Uterus (tissue), 4 donors: ENCODE results near the gene PTCD1. TPM values are rescaled to one million over a fixed set of nuclear protein-coding genes. Genes with fewer than 3 reads are reported as not detected.
"Not testable (repeated sequence)": the region's sequence is repeated elsewhere in the genome, so short reads cannot be mapped to it uniquely, and the experiment has no call there.

Experiments used
- DNase-seq, 2 donors: peaks; one replicate each; pipeline ENCODE4 v3.0.0-alpha.2; 2019 to 2020
- H3K27ac ChIP-seq, 2 donors: fragments of 200-600 bp; sonication (generic); 1 replicate in 1 of 2; 2 replicates in 1 of 2; pipeline ENCODE4 v1.5.1; 2016 to 2018
- H3K27me3 ChIP-seq, 2 donors: fragments of 200-600 bp; sonication (generic); one replicate each; pipeline ENCODE4 v1.5.1; 2018 to 2019; ENCODE audit warnings: control low read depth in 1 of 2
- H3K36me3 ChIP-seq, 2 donors: fragments of 200-600 bp; sonication (generic); one replicate each; pipeline ENCODE4 v1.5.1; 2019; ENCODE audit warnings: control low read depth in 1 of 2
- H3K4me1 ChIP-seq, 2 donors: fragments of 200-600 bp; sonication (generic); one replicate each; pipeline ENCODE4 v1.5.1; 2018 to 2019; ENCODE audit warnings: control low read depth in 1 of 2
- H3K4me3 ChIP-seq, 2 donors: fragments of 200-600 bp; sonication (generic); 1 replicate in 1 of 2; 2 replicates in 1 of 2; pipeline ENCODE4 v1.5.1; 2018 to 2019; ENCODE audit warnings: mild to moderate bottlenecking in 1 of 2
- H3K9me3 ChIP-seq, 2 donors: fragments of 200-600 bp; sonication (generic); one replicate each; pipeline ENCODE4 v1.5.1; 2019; ENCODE audit warnings: control low read depth in 1 of 2
- POLR2A ChIP-seq, 2 donors: fragments of 450-650 bp; IDR thresholded peaks; one replicate each; pipeline ENCODE4 v1.6.1; 2016; ENCODE audit warnings: antibody characterized with exemption in 2 of 2, mild to moderate bottlenecking in 1 of 2, moderate library complexity in 1 of 2
- intact Hi-C: fragments of 100-400 bp; cut with DNase I; formaldehyde crosslinking; loops from one replicate; pipeline ENCODE4 v1.15.1; 2023; ENCODE audit warnings: low total_unique reads
- total RNA-seq, 4 donors: library from RNA; depleted of rRNA in 3 of 4; stranded (reverse); fragments of >200 nt in 3 of 4; gene quantifications; one replicate each; pipeline versions ENCODE4 v1.1.0 to v1.2.4, GENCODE V29; 2014 to 2023
- TF ChIP-seq, protein P1 (sequence below), 4 experiments: fragments of 200-600 bp in 2 of 4; fragments of 450-650 bp in 2 of 4; sonication (generic) in 2 of 4; IDR thresholded peaks; one replicate each; pipeline ENCODE4 v1.5.1; 2016 to 2019; ENCODE audit warnings: antibody characterized with exemption in 4 of 4, mild to moderate bottlenecking in 2 of 4, moderate library complexity in 1 of 4
- donor health status: DM: yes; HTN: yes; CAD: no.

PTCD1 gene
- total RNA-seq, 4 donors from 2014 or later = 1.2 to 17.4 (median 7.5) TPM

GRCh38 chr7:99419323-99420021 lies 19.1 kb downstream of the PTCD1 start:
- DNase-seq = no peak
- Histone ChIP-seq H3K9me3 (no peaks in the 10 kb centered on the region), H3K27ac (no peak overlapping the region), H3K4me3 (no peak overlapping the region), H3K4me1 (no peaks in the 10 kb centered on the region), H3K27me3 (no peaks in the 10 kb centered on the region), H3K36me3 (no peaks in the 10 kb centered on the region)
- intact Hi-C loops = no loop called here
- TF ChIP-seq, protein P1, sequence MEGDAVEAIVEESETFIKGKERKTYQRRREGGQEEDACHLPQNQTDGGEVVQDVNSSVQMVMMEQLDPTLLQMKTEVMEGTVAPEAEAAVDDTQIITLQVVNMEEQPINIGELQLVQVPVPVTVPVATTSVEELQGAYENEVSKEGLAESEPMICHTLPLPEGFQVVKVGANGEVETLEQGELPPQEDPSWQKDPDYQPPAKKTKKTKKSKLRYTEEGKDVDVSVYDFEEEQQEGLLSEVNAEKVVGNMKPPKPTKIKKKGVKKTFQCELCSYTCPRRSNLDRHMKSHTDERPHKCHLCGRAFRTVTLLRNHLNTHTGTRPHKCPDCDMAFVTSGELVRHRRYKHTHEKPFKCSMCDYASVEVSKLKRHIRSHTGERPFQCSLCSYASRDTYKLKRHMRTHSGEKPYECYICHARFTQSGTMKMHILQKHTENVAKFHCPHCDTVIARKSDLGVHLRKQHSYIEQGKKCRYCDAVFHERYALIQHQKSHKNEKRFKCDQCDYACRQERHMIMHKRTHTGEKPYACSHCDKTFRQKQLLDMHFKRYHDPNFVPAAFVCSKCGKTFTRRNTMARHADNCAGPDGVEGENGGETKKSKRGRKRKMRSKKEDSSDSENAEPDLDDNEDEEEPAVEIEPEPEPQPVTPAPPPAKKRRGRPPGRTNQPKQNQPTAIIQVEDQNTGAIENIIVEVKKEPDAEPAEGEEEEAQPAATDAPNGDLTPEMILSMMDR (IDR thresholded peaks at IDR 0.05) = no peak
- TF ChIP-seq POLR2A (IDR thresholded peaks at IDR 0.05) = no peak

DNA sequence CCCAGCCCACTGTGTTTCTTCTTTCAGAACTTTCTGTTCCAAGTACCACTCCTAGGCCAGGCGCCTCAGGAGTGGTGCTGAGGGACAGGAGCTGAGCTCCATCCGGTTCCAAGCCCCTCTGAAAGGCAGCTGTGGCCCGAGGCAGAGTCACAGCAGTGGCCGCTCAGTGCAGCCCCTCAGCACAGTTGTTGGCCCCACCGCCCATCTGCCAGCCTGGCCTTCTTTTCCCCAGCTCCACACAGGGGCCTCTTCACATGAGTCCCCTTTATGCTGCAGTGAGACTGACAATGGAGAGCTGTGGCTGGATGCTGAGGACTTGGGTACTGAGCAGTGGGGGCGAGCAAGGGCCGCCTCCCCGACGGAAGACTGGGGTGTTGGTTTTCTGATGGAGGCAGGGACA lies 20.3 kb downstream of the PTCD1 start:
- H3K27ac ChIP-seq = no peak overlapping the region
- intact Hi-C loops = no loop called here
- H3K36me3 ChIP-seq = no peaks in the 10 kb centered on the region
- DNase-seq = no peak
- H3K4me1 ChIP-seq = no peaks in the 10 kb centered on the region
- TF ChIP-seq, protein P1 (IDR thresholded peaks at IDR 0.05) = no peak
- TF ChIP-seq POLR2A (IDR thresholded peaks at IDR 0.05) = no peak
- no peak overlapping the region for H3K4me3 ChIP-seq
- H3K9me3 ChIP-seq = no peaks in the 10 kb centered on the region
- no peaks in the 10 kb centered on the region for H3K27me3 ChIP-seq

- H3K27me3 ChIP-seq, H3K4me3 ChIP-seq, H3K27ac ChIP-seq, H3K36me3 ChIP-seq, H3K9me3 ChIP-seq, intact Hi-C loops, H3K4me1 ChIP-seq: not testable (repeated sequence)
- DNase-seq = peak; percentile 64 to 71
- TF ChIP-seq, protein P1 (IDR thresholded peaks at IDR 0.05) = peak; percentile 29 to 64 (median 52)
Measured at GRCh38 chr7:99415513-99416127, 23.0 kb downstream of the PTCD1 start.

DNA sequence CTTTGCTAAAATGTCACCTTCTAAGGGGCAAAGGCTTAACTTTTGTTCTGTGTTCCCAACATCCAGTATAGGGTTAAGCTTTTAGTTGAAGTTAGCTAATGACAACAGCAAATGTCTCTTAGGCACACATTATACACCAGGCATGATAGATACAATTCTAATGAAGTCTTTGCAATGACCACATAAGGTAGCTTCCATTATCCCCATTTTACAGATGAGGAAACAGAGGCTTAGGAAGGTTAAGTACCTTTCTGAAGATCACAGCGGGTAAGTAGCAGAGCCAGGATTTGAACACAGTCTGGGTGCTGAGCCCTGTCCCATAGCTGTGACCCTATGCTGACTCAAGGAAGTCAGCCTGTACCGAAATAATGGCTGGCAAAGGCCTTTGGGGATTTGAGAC lies 28.0 kb downstream of the PTCD1 start:
- Histone ChIP-seq H3K4me1 (peaks cover 3 to 18% of the 10 kb centered on the region in 2 donors), H3K4me3 (no peak overlapping the region), H3K9me3 (no peaks in the 10 kb centered on the region), H3K36me3 (no peaks in the 10 kb centered on the region), H3K27ac (no peak overlapping the region), H3K27me3 (no peaks in the 10 kb centered on the region)
- no peak for DNase-seq
- TF ChIP-seq, protein P1 (IDR thresholded peaks at IDR 0.05) = no peak
- no peak for TF ChIP-seq POLR2A (IDR thresholded peaks at IDR 0.05)
- intact Hi-C loops = no loop called here

GRCh38 chr7:99409806-99410205 lies 28.8 kb downstream of the PTCD1 start:
- no peaks in the 10 kb centered on the region for H3K9me3 ChIP-seq
- H3K4me3 ChIP-seq = peak overlapping the region; percentile 78 to 84
- TF ChIP-seq POLR2A (IDR thresholded peaks at IDR 0.05) = no peak
- TF ChIP-seq, protein P1 (IDR thresholded peaks at IDR 0.05) = no peak
- DNase-seq = no peak
- no peaks in the 10 kb centered on the region for H3K36me3 ChIP-seq
- H3K27ac ChIP-seq = peak overlapping the region; percentile 93 to 98
- intact Hi-C loops = no loop called here
- H3K27me3 ChIP-seq = no peaks in the 10 kb centered on the region
- peaks cover 3 to 19% of the 10 kb centered on the region in 2 donors for H3K4me1 ChIP-seq
